NB4 (cell line): ENCODE measurements around the gene TNPO2.

Experiments
- CTCF ChIP-seq: IDR thresholded peaks from one replicate; pipeline ENCODE4 v1.5.1; 2012; ENCODE audit warnings: low read depth, low read length
- MAX ChIP-seq: IDR thresholded peaks from 2 replicates; pipeline ENCODE4 v1.6.1; 2011; ENCODE audit warnings: low read depth, low read length
- MYC ChIP-seq: IDR thresholded peaks from 2 replicates; pipeline ENCODE4 v1.6.1; 2011; ENCODE audit warnings: low read depth, low read length
- POLR2A ChIP-seq: IDR thresholded peaks from 2 replicates; pipeline ENCODE4 v1.6.1; 2011; ENCODE audit warnings: mild to moderate bottlenecking; ENCODE audit not compliant: insufficient read length; ENCODE audit errors: extremely low read depth

GRCh38 chr19:12754465-12755196 lies 30.9 kb upstream of the TNPO2 start:
- TF ChIP-seq CTCF (no peak), MAX (no peak), POLR2A (no peak), MYC (no peak)
